DOHH2 (cell line): Measurements from ENCODE around the gene FN1.

Experiments used
- H3F3A ChIP-seq: fragments of 200-600 bp; sonication (generic), shearing (Covaris generic); 2 replicates; pipeline ENCODE4 v1.6.0; 2016; ENCODE audit warnings: antibody characterized with exemption, mild to moderate bottlenecking; ENCODE audit not compliant: control insufficient read depth, insufficient read depth
- H3K27ac ChIP-seq: fragments of 200-600 bp; sonication (generic); 2 replicates; pipeline ENCODE4 v1.5.1; 2014; ENCODE audit warnings: low read depth, mild to moderate bottlenecking, low read length, moderate library complexity
- H3K27me3 ChIP-seq: fragments of 200-600 bp; sonication (generic); 2 replicates; pipeline ENCODE4 v1.6.1; 2014; ENCODE audit warnings: mild to moderate bottlenecking, low read length, mixed read lengths; ENCODE audit not compliant: control insufficient read depth
- H3K36me3 ChIP-seq: fragments of 200-600 bp; sonication (generic); 2 replicates; pipeline ENCODE4 v1.6.1; 2014; ENCODE audit warnings: mild to moderate bottlenecking, low read length, moderate library complexity, mixed read lengths; ENCODE audit not compliant: control insufficient read depth
- H3K4me1 ChIP-seq: fragments of 200-600 bp; sonication (generic); 2 replicates; pipeline ENCODE4 v1.6.1; 2014; ENCODE audit warnings: mild to moderate bottlenecking, low read length, mixed read lengths; ENCODE audit not compliant: control insufficient read depth
- H3K4me2 ChIP-seq: fragments of 200-600 bp; sonication (generic); 2 replicates; pipeline ENCODE4 v1.6.0; 2014; ENCODE audit warnings: mild to moderate bottlenecking, low read length, moderate library complexity
- H3K4me3 ChIP-seq: fragments of 200-600 bp; sonication (generic); 2 replicates; pipeline ENCODE4 v1.5.1; 2014; ENCODE audit warnings: mild to moderate bottlenecking, low read length, mixed read lengths
- H3K79me2 ChIP-seq: fragments of 200-600 bp; sonication (generic); 2 replicates; pipeline ENCODE4 v1.6.1; 2014; ENCODE audit warnings: mild to moderate bottlenecking, low read length, mixed read lengths; ENCODE audit not compliant: control insufficient read depth
- H3K9me2 ChIP-seq: fragments of 200-600 bp; sonication (generic); replicated peaks from 2 replicates; pipeline ENCODE4 v1.6.1; 2014; ENCODE audit warnings: mild to moderate bottlenecking, low read length, mixed read lengths; ENCODE audit not compliant: control insufficient read depth
- H3K9me3 ChIP-seq: fragments of 200-600 bp; sonication (generic); 2 replicates; pipeline ENCODE4 v1.6.1; 2014; ENCODE audit warnings: antibody characterized with exemption, low read length, mixed read lengths; ENCODE audit not compliant: control insufficient read depth, insufficient read depth
- H4K20me1 ChIP-seq: fragments of 200-600 bp; sonication (generic); 2 replicates; pipeline ENCODE4 v1.6.0; 2014; ENCODE audit warnings: low read depth, mild to moderate bottlenecking, antibody characterized with exemption, low read length, moderate library complexity; ENCODE audit not compliant: control insufficient read depth, insufficient read depth
- EZH2phosphoT487 ChIP-seq: fragments of 200-600 bp; sonication (generic); IDR thresholded peaks from 2 replicates; pipeline ENCODE4 v1.6.1; 2017; ENCODE audit warnings: borderline replicate concordance, mild to moderate bottlenecking, antibody characterized with exemption, low read length, moderate library complexity, mixed read lengths
- TF ChIP-seq, protein P1 (sequence below): fragments of 200-600 bp; sonication (generic); IDR thresholded peaks from one replicate; pipeline ENCODE4 v1.5.1; 2014; ENCODE audit warnings: antibody characterized with exemption, mild to moderate bottlenecking, low read depth, low read length; ENCODE audit not compliant: poor library complexity, severe bottlenecking

Gene FN1

GRCh38 chr2:215419113-215419512 is 16.8 kb downstream of the FN1 start:
- no peak overlapping the region for H3K4me3 ChIP-seq
- H3K9me2 ChIP-seq: no peaks in the 10 kb centered on the region
- H3F3A ChIP-seq: no peaks in the 10 kb centered on the region
- peaks cover 3% of the 10 kb centered on the region; the same call in 1 of the 2 replicates for H3K27me3 ChIP-seq
- H3K36me3 ChIP-seq: no peaks in the 10 kb centered on the region
- no peaks in the 10 kb centered on the region for H4K20me1 ChIP-seq
- H3K4me2 ChIP-seq: no peak overlapping the region
- H3K27ac ChIP-seq: no peak overlapping the region
- TF ChIP-seq EZH2phosphoT487: no peak
- TF ChIP-seq, protein P1, sequence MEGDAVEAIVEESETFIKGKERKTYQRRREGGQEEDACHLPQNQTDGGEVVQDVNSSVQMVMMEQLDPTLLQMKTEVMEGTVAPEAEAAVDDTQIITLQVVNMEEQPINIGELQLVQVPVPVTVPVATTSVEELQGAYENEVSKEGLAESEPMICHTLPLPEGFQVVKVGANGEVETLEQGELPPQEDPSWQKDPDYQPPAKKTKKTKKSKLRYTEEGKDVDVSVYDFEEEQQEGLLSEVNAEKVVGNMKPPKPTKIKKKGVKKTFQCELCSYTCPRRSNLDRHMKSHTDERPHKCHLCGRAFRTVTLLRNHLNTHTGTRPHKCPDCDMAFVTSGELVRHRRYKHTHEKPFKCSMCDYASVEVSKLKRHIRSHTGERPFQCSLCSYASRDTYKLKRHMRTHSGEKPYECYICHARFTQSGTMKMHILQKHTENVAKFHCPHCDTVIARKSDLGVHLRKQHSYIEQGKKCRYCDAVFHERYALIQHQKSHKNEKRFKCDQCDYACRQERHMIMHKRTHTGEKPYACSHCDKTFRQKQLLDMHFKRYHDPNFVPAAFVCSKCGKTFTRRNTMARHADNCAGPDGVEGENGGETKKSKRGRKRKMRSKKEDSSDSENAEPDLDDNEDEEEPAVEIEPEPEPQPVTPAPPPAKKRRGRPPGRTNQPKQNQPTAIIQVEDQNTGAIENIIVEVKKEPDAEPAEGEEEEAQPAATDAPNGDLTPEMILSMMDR: no peak
- H3K9me3 ChIP-seq: no peaks in the 10 kb centered on the region
- no peaks in the 10 kb centered on the region for H3K4me1 ChIP-seq
- H3K79me2 ChIP-seq: no peaks in the 10 kb centered on the region

DNA sequence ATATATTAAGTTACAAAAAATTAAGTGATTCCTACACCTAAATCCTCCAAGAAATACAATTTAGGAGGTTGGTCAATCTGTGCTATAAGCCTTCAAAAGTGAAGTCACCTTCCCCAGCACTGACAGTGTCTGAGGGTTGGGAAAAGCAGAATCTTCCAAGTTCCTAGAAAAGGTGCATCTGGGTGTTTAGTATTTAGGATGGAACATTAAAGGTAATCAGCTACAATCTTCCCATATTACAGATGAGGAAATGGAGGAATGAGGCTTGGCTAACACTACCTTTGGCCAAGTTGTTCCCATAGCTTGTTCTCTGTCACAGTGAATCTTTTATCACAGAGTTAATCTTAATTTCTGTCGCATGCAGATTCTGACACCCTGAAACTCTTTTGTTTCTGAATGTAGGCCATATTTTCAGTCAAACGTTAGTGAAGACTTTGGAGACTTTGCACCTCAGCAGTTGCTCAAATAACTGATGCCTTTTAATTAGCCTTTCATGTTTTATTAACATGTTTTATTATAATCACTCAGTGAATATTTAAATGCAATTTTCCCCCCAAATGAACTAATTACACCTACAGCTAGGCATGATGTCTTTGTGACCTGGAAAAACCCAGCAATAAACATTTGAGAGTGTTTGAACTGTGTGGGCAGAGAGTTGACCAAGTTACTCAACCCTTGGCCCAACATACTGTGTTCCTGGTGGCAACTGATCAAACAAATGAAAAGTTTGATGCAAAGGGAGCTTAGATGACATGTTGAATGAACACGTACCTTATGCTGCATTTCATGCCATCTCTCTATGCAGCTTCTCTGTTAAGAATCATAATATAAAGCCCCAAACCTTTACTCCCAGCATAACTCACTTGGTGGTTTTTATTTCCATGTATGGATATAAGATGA is 17.6 kb downstream of the FN1 start:
- Histone ChIP-seq H3K27me3 (peaks cover 3% of the 10 kb centered on the region; the same call in 1 of the 2 replicates), H4K20me1 (no peaks in the 10 kb centered on the region), H3K79me2 (no peaks in the 10 kb centered on the region), H3K36me3 (no peaks in the 10 kb centered on the region), H3K9me3 (no peaks in the 10 kb centered on the region), H3K4me3 (no peak overlapping the region), H3K27ac (no peak overlapping the region), H3K9me2 (no peaks in the 10 kb centered on the region), H3K4me2 (no peak overlapping the region), H3K4me1 (no peaks in the 10 kb centered on the region), H3F3A (no peaks in the 10 kb centered on the region)
- TF ChIP-seq, protein P1: no peak
- TF ChIP-seq EZH2phosphoT487: no peak

DNA sequence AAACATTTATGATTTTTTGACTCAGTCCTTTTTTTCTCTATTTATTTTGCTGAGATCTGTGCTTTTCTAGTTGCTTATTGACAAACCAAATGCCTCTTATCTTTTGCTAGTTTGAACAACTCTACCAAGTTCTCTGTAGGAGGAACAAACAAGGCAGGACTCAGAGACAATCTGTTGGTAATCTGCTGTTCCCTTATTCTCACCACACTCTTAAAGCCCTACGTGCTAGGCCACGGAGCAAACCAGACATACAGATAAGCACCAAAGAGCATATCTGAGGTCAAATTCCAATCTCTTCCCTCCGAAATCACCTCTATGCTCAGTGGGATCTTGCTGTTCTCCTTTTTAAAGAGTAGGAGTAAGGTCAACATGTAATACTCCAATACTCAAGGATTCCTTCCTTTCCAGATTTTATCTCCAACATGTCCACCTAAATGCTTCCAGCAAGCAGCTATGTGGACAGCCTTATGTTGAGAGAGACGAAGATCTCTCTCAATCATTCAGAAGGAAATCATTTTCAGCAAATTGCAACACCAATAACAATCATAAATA is 18.4 kb downstream of the FN1 start:
- no peaks in the 10 kb centered on the region for H3K9me3 ChIP-seq
- no peaks in the 10 kb centered on the region for H3F3A ChIP-seq
- no peaks in the 10 kb centered on the region for H3K79me2 ChIP-seq
- H3K4me2 ChIP-seq: no peak overlapping the region
- no peak overlapping the region for H3K27ac ChIP-seq
- no peaks in the 10 kb centered on the region for H3K9me2 ChIP-seq
- no peak for TF ChIP-seq EZH2phosphoT487
- TF ChIP-seq, protein P1: no peak
- no peaks in the 10 kb centered on the region for H3K4me1 ChIP-seq
- H3K27me3 ChIP-seq: peaks cover 3% of the 10 kb centered on the region; the same call in 1 of the 2 replicates
- no peak overlapping the region for H3K4me3 ChIP-seq
- H4K20me1 ChIP-seq: no peaks in the 10 kb centered on the region
- no peaks in the 10 kb centered on the region for H3K36me3 ChIP-seq
